Measurements from ENCODE around the gene NANOS3.
"Not testable (repeated sequence)": the region's sequence is repeated elsewhere in the genome, so short reads cannot be mapped to it uniquely, and the experiment has no call there.

Gene NANOS3

DNA sequence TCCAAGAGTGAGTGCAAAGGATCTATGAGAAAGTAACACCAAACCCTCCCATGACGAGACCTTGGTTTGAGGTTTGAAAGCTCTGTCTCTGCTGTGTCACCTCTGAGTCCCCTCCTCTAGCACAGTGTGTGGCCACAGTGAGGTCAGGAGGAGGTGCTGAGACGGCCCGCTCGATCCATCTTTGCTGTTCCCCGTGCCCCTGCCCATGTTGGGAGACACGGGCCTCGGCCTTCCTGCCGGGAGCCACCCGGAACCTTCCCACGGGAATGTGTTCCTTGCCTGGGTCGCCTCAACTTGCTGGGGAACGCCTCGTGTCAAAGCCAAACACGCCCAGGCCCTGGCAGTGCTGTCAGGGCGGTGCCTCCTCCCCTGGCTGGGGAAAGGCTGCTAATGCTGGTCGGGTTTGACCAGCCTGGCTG is 10.1 kb downstream of the NANOS3 start:
- DNase-seq = peak; percentile 51

DNA sequence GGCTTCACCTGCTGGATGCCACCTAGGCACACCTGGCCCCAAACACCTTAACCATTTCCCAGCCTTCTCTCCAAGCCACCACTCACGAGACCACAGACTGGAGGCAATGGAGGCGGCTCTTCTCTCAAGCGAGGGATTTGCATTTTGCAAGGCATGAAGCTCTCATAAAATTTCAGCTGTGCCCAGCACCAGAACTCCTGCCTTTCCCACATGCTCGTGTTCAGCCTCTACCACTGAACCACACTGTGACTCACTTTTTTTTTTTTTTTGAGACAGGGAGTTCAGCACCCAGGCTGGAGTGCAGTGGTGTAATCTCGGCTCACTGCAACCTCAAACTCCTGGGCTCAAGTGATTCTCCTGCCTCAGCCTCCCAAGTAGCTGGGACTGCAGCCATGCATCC is 10.6 kb downstream of the NANOS3 start:
- no peak for DNase-seq

DNA sequence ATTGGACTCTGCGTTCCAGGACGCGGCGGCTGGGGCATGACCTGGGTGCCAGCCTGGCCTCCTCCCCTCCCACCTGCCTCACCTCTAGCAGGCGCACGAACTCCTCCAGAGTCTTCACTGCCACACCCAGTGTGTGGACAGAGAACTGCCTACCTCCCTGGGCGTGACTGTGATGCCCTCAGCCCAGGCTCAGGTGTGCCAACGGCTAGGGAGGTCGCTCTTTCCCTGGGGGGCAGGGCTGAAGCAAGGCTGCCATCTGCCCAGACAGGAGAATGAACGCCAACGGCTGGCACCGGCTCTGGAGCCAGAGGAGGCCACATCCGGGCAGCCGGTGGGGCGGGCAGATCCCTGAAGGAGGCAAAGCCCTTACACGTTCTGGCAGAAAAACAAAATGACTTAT is 11.3 kb downstream of the NANOS3 start:
- no peak for DNase-seq

DNA sequence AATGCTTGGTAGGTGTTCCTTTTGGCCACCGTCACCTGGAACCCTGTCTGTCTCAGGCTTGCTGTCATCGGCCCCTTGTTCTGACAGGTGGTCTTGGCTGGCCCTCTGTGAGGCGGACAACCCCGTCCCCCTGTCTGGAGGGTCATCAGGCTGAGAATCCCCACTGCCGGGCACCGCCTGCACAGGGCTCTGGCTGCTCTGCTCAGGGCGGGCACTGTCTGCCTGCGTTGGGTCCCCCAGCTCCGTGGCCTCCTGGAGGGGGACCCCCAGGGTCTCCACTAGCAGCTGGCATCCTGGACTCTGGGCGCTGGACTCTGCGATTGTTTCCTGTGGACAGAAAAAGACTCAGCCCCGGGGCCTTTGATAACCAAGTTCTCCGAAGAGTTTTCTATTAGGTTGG is 13.2 kb downstream of the NANOS3 start:
- DNase-seq = no peak

DNA sequence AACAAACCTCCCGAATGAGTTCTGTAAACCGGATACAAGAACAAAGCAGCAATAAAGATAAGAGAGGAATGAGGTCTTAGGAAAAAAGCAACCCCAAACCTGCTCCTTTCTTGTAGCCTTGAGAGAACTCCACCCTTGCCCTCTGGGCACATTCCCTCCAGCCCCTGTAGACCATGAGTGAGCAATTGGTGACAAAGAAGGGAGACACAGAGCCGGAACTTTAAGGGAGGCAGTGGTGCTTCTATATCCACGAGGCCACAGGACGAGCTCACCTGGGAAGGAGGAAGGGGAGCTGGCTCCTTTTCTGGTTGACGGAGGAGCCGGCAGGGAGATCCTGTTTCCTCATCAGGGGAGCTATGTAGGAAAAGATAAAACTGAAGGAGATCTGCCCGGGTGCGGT is 15.9 kb downstream of the NANOS3 start:
- DNase-seq = no peak

DNA sequence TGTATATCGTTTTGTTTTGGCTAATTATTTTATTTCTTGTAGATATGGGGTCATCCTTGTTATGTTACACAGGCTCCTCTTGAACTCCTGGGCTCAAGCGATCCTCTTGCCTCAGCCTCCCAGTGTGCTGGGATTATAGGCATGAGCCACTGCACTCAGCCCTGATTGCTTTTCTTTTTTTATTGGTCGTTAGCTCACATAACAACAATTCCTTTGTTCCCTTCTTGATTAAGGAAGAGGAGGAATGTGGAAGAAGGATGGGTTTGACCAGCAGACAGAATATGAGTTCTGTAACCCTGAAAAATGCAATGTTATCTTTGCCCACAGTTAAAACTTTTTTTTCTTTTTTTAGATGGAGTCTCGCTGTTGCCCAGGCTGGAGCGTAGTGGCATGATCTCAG is 17.6 kb downstream of the NANOS3 start:
- DNase-seq = no peak

DNA sequence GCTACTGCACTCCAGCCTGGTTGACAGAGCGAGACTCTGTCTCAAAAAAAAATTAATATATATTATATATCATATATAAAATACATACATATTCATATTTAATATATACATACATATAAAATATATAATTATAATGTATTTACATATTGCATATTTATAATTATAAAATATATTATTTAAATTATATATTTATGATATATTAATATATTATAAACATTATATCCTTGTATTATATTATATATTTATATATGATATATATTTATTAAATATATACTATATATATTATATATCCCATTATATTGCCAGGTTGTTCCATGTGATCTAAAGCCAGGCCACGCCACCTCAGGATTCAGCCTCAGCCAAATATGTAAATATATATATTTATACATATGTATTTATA is 19.3 kb downstream of the NANOS3 start:
- DNase-seq = no peak

DNA sequence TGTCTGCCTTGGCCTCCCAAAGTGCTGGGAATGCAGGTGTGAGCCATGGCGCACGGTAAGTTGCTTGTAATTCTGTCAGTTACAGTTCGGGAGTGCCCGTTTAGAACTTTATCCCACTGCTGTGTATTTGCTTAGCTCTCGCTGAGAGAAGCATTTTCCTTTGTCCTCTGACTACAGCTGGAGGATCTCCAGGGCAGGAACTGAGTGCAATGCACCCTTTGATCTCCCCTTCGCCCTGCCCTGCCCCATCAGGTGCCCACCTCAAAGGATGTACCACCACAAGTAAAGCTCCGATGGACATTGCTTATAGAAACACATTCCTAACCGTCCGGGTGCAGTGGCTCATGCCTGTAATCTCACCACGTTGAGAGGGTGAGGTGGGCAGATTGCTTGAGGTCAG is 22.5 kb downstream of the NANOS3 start:
- no peak for DNase-seq

DNA sequence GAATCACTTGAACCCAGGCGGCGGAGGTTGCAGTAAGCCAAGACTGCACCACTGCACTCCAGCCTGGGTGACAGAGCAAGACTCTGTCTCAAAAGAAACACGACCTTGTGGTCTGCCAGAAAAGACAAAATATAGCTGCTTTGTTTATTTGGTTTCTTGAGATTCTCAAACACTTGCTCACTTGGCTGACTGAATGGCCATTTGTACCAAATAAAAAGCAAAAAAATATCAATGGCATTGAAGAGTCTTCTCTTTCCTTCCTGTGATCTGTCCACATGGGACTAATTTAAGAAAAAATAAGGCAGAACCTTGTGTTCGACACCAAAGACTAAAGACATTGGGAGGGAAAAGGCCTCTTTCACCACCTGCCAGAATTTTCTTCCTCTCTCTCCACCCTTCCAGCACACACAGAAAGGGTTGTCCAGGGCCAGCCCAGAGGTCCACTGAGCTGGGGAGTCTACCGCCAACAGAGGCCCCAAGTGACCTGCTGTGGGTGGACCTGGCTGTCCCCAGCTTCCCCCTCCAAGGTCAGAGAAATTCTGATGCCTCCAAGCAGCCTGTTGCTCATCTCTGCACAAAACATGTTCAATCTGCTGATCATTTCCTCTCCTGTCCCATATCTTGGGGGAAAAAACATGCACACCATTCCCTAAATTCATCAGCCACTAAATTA is 23.1 kb downstream of the NANOS3 start:
- DNase-seq = no peak

DNA sequence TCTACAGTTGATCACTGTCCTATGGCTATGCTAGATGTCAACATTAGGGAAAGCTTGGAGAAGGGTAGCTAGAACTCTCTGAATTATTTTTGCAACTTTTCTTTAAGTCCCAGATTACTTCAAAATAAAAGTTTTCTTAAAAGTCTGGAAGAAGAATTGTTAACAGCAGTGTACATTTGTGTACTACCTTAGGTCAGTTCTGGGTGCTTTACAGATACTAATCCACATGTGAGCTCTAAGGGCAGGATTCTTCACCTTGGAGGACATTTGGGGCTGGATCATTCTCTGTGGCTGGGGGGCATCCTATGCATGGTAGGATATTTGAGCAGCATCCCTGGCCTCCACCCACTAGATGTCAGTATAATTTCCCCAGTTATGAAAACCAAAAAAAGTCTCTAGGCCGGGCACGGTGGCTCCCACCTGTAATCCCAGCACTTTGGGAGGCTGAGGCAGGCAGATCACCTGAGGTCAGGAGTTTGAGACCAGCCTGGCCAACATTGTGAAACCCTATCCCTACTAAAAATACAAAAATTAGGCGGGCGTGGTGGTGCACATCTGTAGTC is 26.1 kb downstream of the NANOS3 start:
- no peak for DNase-seq

DNA sequence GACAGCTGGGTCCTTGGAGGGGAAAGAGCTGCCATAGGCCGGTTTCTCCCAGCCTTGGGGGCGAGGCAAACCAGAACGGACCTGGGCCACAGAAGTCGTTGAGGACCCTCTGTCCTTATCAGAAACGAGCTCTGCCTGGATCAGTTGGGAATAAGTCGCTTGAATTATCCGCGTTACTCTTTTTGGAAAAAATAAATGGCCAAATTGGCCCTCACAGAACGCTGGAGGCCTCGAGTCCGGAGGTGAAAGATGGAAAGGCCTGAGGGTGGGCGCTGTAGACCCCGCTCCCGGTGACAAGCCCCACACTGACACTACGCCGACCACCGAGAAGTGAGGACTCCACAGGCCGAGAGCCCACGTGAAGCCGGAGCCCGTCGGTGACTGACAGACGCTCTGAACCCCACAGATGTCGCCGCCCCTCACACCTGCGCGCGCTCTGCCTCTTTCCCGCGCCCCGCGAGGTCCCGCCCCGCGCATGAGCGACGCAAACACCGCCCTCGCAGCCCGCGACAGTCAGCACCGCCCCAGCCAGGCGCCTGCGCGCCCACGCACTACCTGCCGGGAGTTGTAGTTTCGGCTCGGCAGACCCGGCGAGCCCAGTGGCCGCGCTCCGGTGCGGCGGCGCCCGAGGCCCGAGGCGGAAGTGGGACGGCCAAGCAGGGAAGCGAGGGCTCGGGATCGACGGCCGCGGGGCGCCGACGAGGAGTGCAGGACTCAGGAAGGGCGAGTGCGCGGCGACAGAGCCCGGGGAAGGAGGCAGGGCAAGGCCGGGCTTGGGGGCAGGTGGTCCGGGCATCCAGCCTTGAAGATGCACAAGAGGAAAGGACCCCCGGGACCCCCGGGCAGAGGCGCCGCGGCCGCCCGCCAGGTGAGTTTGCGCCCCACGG is 28.9 kb downstream of the NANOS3 start, which contains the start of the genes BRME1 and CC2D1A:
Gene BRME1, minus strand, starts transcription at position 484 of the 887 bp plus-strand sequence. CDS start 1,225 bp downstream, outside the sequence.
Gene CC2D1A, plus strand, starts transcription at position 568 of the 887 bp plus-strand sequence. Its CDS starts 241 bp downstream, at position 809.
- peak; percentile 94 for DNase-seq

DNA sequence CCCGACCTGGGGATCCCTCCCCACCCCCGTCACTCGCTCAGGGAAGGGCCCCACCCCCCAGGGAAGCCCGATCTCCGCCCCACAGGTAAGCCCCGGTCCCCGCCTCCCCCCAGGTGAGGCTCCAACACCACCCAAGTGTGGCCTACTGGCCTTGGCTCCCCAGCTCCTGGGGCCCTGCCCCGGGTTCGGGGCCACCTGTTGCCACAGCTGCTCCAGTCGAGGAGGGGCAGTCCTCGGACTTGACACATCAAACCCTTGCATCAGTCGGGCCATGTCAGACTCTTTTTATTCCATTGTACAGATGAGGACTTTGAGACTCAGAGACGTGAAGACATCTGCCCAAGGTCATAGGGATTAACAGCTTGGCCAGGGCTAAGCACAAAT is 29.6 kb downstream of the NANOS3 start:
- peak; percentile 24 for DNase-seq

DNA sequence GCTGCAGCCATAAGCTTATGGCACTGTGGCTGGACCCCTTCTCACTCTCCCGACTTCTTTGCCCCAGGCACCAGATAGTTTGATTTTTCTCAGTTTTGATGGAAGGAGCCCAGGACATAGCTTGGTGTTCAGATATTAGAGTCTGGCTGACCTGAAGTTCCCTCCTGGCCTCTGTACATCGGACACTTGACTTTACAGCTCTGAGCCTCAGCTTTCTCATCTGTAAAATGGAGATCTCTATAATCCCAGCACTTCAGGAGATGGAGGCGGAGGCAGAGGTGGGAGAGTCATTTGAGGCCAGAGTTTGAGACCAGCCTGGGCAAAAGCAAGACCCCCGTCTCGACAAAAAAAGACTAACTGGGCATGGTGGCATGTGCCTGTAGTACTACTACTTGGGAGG is 30.0 kb downstream of the NANOS3 start:
- no peak for DNase-seq

DNA sequence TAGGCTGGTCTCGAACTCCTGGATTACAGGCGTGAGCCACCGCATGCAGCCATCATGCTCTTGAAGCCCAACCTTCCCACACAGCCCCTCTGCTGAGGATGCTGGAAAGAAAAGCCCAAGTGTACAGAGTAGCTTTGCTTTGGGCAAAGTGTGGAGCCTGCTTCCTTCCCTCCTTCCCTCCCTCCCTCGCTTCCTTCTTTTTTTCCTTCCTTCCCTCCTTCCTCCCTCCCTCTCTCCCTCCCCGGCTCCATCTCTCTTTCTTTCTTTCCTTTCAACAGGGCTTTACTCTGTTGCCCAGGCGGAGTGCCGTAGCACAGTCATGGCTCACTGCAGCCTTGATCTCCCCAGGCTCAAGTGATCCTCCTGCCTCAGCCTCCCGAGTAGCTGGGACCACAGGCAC is 31.7 kb downstream of the NANOS3 start:
- no peak for DNase-seq

DNA sequence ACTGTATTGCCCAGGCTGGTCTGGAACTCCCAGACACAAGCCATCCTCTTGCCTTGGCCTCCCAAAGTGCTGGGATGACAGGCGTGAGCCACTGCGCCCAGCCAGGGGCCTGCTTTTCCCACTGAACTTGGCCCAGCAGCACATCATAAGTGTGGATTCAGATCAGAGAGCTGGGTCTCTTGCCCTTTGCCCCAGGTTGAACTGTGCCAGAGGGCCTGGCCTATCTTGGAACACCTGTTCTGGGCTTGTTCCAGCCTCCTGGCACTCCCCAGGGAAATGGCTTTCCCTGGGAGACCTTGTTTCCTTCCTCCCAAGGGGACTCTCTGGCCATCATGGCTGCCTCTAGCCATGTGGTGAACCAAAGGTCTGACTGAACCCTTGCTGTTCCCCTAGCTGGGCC is 32.5 kb downstream of the NANOS3 start:
- DNase-seq = no peak

DNA sequence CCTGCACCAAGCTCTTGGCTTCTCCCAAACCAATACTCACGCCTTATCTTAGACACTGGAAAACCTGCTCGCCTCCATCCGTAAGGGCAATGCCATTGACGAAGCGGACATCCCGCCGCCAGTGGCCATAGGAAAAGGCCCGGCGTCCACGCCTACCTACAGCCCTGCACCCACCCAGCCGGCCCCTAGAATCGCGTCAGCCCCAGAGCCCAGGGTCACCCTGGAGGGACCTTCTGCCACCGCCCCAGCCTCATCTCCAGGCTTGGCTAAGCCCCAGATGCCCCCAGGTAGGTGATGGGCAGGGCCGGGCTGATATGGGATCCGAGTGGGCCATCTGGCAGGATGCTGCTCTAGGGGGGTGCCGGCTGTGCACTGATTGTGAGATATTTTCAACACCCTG is 36.4 kb downstream of the NANOS3 start:
- no peak for DNase-seq

DNA sequence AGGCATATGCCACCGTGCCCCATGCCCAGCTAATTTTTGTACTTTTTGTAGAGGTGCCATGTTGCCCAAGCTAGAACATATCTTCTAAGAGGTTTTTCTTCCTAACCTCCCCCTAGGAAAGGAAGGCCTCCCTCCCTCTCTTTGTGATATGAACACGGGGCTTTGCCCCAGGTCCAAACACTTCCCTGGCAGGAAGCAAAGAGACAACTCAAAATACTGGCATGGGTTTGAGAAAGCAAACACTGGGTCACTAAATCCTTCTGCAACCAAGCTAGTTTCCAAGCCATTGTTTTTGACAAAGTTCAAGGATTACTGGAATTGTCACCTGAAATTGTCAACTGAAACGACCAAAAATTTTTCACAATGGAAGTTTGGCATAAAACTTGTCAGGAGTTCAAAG is 37.8 kb downstream of the NANOS3 start:
- DNase-seq = no peak

DNA sequence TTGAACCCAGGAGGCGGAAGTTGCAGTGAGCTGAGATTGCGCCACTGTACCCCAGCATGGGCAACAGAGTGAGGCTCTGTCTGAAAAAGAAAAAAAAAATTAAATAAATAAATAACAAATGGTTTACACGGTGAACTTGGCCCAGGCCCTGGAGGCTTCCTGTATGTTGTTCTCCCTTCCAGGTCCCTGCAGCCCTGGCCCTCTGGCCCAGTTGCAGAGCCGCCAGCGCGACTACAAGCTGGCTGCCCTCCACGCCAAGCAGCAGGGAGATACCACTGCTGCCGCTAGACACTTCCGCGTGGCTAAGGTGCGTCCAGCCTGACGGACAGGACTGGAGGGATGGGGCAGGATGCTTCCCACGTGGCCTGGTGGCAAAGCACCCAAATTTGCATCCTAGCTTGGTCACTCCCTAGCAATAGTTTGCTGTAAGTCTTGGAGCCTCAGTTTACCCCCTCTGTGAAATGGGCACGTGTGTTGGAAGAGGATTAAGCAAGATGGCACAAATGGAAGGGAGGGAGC is 41.0 kb downstream of the NANOS3 start:
- no peak for DNase-seq

DNA sequence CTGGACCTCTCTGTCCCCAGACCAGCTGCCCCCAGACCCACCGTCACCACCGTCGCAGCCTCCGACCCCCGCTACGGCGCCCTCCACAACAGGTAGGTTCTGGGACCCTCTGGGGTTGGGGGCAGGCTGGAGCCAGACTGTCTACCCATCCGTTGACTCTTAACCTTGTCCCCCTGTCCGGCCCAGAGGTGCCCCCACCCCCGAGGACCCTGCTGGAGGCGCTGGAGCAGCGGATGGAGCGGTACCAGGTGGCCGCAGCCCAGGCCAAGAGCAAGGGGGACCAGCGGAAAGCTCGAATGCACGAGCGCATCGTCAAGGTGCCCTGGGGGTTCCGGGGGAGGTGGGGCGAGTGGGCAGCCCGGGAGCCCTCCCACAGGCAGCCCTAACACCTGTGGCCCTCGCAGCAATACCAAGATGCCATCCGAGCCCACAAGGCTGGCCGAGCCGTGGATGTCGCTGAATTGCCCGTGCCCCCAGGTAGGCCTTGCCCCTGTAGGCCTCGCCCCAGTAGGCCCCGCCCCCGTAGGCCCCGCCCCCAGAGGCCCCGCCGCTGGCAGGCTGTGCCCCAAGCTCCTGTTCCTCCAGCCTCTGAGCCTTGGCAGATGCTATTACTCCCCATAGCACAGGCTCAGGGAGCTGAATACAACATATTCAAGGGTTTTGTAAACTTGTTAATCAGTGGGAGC is 41.9 kb downstream of the NANOS3 start:
- no peak for DNase-seq

DNA sequence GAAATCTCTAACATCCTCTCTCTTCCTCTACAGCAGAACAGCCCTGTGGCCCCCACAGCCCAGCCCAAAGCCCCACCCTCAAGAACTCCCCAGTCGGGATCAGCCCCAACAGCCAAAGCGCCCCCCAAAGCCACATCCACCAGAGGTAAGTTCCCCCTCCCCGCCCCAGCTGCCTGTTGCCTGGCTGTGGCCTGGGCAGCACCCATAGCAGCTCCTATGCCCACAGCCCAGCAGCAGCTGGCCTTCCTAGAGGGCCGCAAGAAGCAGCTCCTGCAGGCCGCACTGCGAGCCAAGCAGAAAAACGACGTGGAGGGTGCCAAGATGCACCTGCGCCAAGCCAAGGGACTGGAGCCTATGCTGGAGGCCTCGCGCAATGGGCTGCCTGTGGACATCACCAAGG is 43.6 kb downstream of the NANOS3 start:
- no peak for DNase-seq

DNA sequence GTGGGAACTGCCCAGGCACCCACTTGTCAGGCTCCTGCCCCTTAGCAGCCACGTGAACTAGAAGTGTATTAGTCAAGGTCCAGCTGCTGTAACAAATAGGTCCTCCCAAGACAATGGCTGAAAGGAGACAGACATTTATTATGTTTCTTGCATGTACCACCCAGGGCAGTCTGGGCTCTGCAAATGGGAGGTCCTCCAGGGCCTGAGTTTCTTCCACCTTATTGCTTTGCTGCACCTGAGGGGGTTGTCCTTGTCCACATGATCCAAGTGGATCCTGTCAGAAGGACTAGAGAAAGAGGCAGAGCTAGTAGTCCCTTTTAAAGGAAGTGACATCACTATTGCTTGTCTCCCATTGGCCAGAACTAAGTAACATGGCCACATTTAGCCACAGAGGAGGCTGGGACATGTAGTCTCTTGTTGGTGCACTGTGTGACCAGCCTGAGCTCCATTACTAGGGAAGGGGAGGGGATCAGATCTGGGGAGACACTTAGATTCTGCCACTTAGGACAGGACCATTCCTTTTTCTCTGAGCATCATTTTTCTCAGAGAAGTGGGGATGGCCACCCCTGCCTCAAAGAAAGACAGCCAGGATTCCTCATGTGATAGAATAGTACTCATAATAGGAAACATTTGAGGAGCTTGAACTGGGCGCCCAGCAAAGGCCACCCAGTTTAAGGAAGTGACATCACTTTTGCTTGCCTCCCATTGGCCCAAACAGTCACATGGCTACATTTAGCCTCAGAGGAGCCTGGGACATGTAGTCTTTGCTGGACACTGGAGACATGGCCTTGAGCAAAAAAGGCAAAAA is 44.2 kb downstream of the NANOS3 start:
- DNase-seq = peak; percentile 27

DNA sequence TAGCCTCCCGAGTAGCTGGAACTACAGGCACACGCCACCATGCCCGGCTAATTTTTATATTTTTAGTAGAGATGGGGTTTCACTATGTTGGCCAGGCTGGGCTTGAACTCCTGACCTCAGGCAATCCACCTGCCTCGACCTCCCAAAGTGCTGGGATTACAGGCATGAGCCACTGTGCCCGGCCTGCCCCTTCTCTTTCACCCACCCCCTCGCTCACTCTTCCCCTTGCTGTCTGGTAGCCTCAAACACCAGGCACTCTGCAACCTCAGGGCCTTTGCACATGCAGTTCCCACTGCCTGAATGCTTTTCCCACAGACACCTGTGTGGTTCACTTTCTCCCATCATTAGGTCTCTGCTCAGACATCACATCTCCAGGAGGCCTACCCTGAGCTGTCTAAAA is 45.2 kb downstream of the NANOS3 start:
- DNase-seq = not testable (repeated sequence)
